ENCODE data around the gene SIM2.

- TF ChIP-seq CTCF (conservative IDR thresholded peaks at IDR 0.05 in 1 of 2, IDR thresholded peaks at IDR 0.05 in 1 of 2; ENCODE audit: extremely low read depth in 1 of 2, insufficient read depth in 1 of 2, low read depth in 1 of 2, low read length in 2 of 2) (no peak), EZH2 (IDR thresholded peaks at IDR 0.05; ENCODE audit: borderline replicate concordance, low read length) (no peak)
Observed at GRCh38 chr21:36732217-36732616, 33.3 kb downstream of the SIM2 start.
